HepG2 (cell line): ENCODE data around the gene SIGLEC10. TPM values are rescaled to one million over a fixed set of nuclear protein-coding genes. Genes with fewer than 3 reads are reported as not detected.
A peak's percentile ranks its signal among the peaks of the same experiment; 100 is the strongest.

Experiments
- ARID4A ChIP-seq: sonication (generic); formaldehyde crosslinking; IDR thresholded peaks from 2 replicates; pipeline ENCODE4 v1.5.0; 2020; ENCODE audit warnings: mild to moderate bottlenecking, missing genetic modification reagents, borderline replicate concordance
- ARID5B ChIP-seq: IDR thresholded peaks from 2 replicates; pipeline ENCODE4 v1.4.0; 2020; ENCODE audit warnings: mild to moderate bottlenecking, missing genetic modification reagents
- BORCS8-MEF2B ChIP-seq: sonication (generic); formaldehyde crosslinking; IDR thresholded peaks from 2 replicates; pipeline ENCODE4 v1.8.0; 2022; ENCODE audit warnings: mild to moderate bottlenecking, missing genetic modification reagents
- FOXO1 ChIP-seq: sonication (generic); formaldehyde crosslinking; IDR thresholded peaks from 2 replicates; pipeline ENCODE4 v1.4.0; 2020; ENCODE audit warnings: missing genetic modification reagents
- GFI1 ChIP-seq: sonication (generic); formaldehyde crosslinking; IDR thresholded peaks from 2 replicates; pipeline ENCODE4 v1.5.0; 2020; ENCODE audit warnings: missing genetic modification reagents, mild to moderate bottlenecking, borderline replicate concordance
- JUNB ChIP-seq: sonication (generic); formaldehyde crosslinking; IDR thresholded peaks from 2 replicates; pipeline ENCODE4 v1.8.0; 2022; ENCODE audit warnings: missing genetic modification reagents, mild to moderate bottlenecking, borderline replicate concordance
- KDM2A ChIP-seq: sonication (generic); formaldehyde crosslinking; IDR thresholded peaks from 2 replicates; pipeline ENCODE4 v1.4.0; 2020; ENCODE audit warnings: low read depth, missing genetic modification reagents, borderline replicate concordance
- MAF1 ChIP-seq: sonication (generic); formaldehyde crosslinking; IDR thresholded peaks from 2 replicates; pipeline ENCODE4 v1.5.0; 2020; ENCODE audit warnings: missing genetic modification reagents, borderline replicate concordance
- NFIC ChIP-seq: IDR thresholded peaks from 2 replicates; pipeline ENCODE4 v1.6.1; 2012; ENCODE audit warnings: mild to moderate bottlenecking, low read length, inconsistent platforms
- PLSCR1 ChIP-seq: sonication (generic); formaldehyde crosslinking; IDR thresholded peaks from 2 replicates; pipeline ENCODE4 v1.5.0; 2020; ENCODE audit warnings: missing genetic modification reagents, mild to moderate bottlenecking, borderline replicate concordance
- RELA ChIP-seq: sonication (generic); formaldehyde crosslinking; IDR thresholded peaks from 2 replicates; pipeline ENCODE4 v1.4.0; 2020; ENCODE audit warnings: missing genetic modification reagents
- RXRB ChIP-seq: IDR thresholded peaks from 2 replicates; pipeline ENCODE4 v1.6.1; 2016; ENCODE audit warnings: borderline replicate concordance, missing genetic modification reagents, missing compliant biosample characterization
- SKI ChIP-seq: fragments of 450-650 bp; IDR thresholded peaks from one replicate; pipeline ENCODE4 v1.6.1; 2018; ENCODE audit warnings: mild to moderate bottlenecking; ENCODE audit not compliant: partially characterized antibody
- TBX2 ChIP-seq: sonication (generic); formaldehyde crosslinking; IDR thresholded peaks from 2 replicates; pipeline ENCODE4 v1.5.0; 2020; ENCODE audit warnings: missing genetic modification reagents, mild to moderate bottlenecking, borderline replicate concordance
- ZNF20 ChIP-seq: sonication (generic); formaldehyde crosslinking; IDR thresholded peaks from 2 replicates; pipeline ENCODE4 v1.4.0; 2020; ENCODE audit warnings: mild to moderate bottlenecking, moderate library complexity, missing genetic modification reagents
- ZNF597 ChIP-seq: sonication (generic); formaldehyde crosslinking; IDR thresholded peaks from 2 replicates; pipeline ENCODE4 v1.5.0; 2020; ENCODE audit warnings: missing genetic modification reagents
- ZSCAN22 ChIP-seq: sonication (generic); formaldehyde crosslinking; IDR thresholded peaks from 2 replicates; pipeline ENCODE4 v1.4.0; 2020; ENCODE audit warnings: mild to moderate bottlenecking, missing genetic modification reagents
- polyA plus RNA-seq, 8 experiments: library from polyadenylated mRNA; depleted of rRNA in 3 of 8; stranded (reverse) in 7 of 8; unstranded in 1 of 8; fragments of >200 nt; fragmentation: Illumina TruSeq in 4 of 8; extraction: Trizol in 4 of 8; gene quantifications; 2 replicates each; pipeline versions ENCODE4 v1.2.1 to v1.2.3, GENCODE V29; 2011 to 2016; ENCODE audit warnings: low read depth in 4 of 8, missing spikeins in 1 of 8, mixed read lengths in 1 of 8; ENCODE audit not compliant: insufficient read depth in 1 of 8
- total RNA-seq, 5 experiments: library from RNA; depleted of rRNA; stranded (reverse); fragments of >200 nt; fragmentation: Illumina TruSeq; extraction: Trizol; gene quantifications; 2 replicates each; pipeline ENCODE4 v1.2.3, GENCODE V29; 2016; ENCODE audit warnings: low read depth in 1 of 5

Gene SIGLEC10
- total and polyA plus RNA-seq, 2 of the 13 experiments (the other 11 are each of a cell fraction or from before 2014, with no cell fraction given): not detected

- TF ChIP-seq ARID5B (CRISPR knock-in tag): peak; percentile 23; the same call in 1 of the 2 replicates
- no peak for TF ChIP-seq NFIC
- no peak; the same call in 1 of the 2 replicates for TF ChIP-seq FOXO1 (CRISPR knock-in tag)
- peak; percentile 37; the same call in 1 of the 2 replicates for TF ChIP-seq TBX2 (CRISPR knock-in tag)
- no peak for TF ChIP-seq ARID4A (CRISPR knock-in tag)
- 0 out of 2 replicates have a peak, but pooled peaks have one; percentile 24 for TF ChIP-seq JUNB (CRISPR knock-in tag)
- no peak for TF ChIP-seq MAF1 (CRISPR knock-in tag)
- TF ChIP-seq ZNF597: no peak
- TF ChIP-seq BORCS8-MEF2B (CRISPR knock-in tag): no peak; the same call in 1 of the 2 replicates
- TF ChIP-seq ZSCAN22 (CRISPR knock-in tag): no peak
- 0 out of 2 replicates have a peak, but pooled peaks have one; percentile 19 for TF ChIP-seq RELA
- no peak for TF ChIP-seq ZNF20 (CRISPR knock-in tag)
- peak; percentile 36; the same call in 1 of the 2 replicates for TF ChIP-seq RXRB (CRISPR knock-in tag)
- no peak for TF ChIP-seq PLSCR1 (CRISPR knock-in tag)
- peak; percentile 66; the same call in 1 of the 2 replicates for TF ChIP-seq KDM2A (CRISPR knock-in tag)
- no peak for TF ChIP-seq GFI1 (CRISPR knock-in tag)
- TF ChIP-seq SKI: no peak
These were observed 53.0 kb downstream of the SIGLEC10 start (continued) for GRCh38 chr19:51364200-51365106.
